ENCODE measurements around the gene DHX57.

The DHX57 gene

GRCh38 chr2:38836791-38837190 lies 38.9 kb downstream of the DHX57 start:
- TF ChIP-seq TAF1 (IDR thresholded peaks at IDR 0.05; ENCODE audit: borderline replicate concordance, insufficient read depth, low read length) (no peak), SIN3A (IDR thresholded peaks at IDR 0.05; ENCODE audit: borderline replicate concordance, insufficient read depth, low read length) (no peak), FOXP2 (optimal IDR thresholded peaks at IDR 0.05; ENCODE audit: borderline replicate concordance, extremely low read depth, extremely low read length, insufficient read depth) (no peak), POLR2AphosphoS5 (IDR thresholded peaks at IDR 0.05; ENCODE audit: low read depth, low read length) (no peak), REST (IDR thresholded peaks at IDR 0.05; ENCODE audit: insufficient read depth in 1 of 2, low read depth in 2 of 2, low read length in 2 of 2) (no peak)

- no peak for TF ChIP-seq FOXP2 (optimal IDR thresholded peaks at IDR 0.05; ENCODE audit: borderline replicate concordance, extremely low read depth, extremely low read length, insufficient read depth)
- no peak for TF ChIP-seq TAF1 (IDR thresholded peaks at IDR 0.05; ENCODE audit: borderline replicate concordance, insufficient read depth, low read length)
Observed at GRCh38 chr2:38835990-38836389, 39.7 kb downstream of the DHX57 start.

GRCh38 chr2:38835015-38835601 lies 40.6 kb downstream of the DHX57 start:
- TF ChIP-seq TAF1 (IDR thresholded peaks at IDR 0.05; ENCODE audit: borderline replicate concordance, insufficient read depth, low read length) (no peak), REST (IDR thresholded peaks at IDR 0.05; ENCODE audit: insufficient read depth in 1 of 2, low read depth in 2 of 2, low read length in 2 of 2) (no peak), SIN3A (IDR thresholded peaks at IDR 0.05; ENCODE audit: borderline replicate concordance, insufficient read depth, low read length) (no peak), POLR2AphosphoS5 (IDR thresholded peaks at IDR 0.05; ENCODE audit: low read depth, low read length) (no peak), FOXP2 (optimal IDR thresholded peaks at IDR 0.05; ENCODE audit: borderline replicate concordance, extremely low read depth, extremely low read length, insufficient read depth) (no peak)

- TF ChIP-seq REST (IDR thresholded peaks at IDR 0.05; ENCODE audit: insufficient read depth in 1 of 2, low read depth in 2 of 2, low read length in 2 of 2), result no peak
Observed at GRCh38 chr2:38830526-38831159, 45.1 kb downstream of the DHX57 start.

- no peak for TF ChIP-seq REST (IDR thresholded peaks at IDR 0.05; ENCODE audit: insufficient read depth in 1 of 2, low read depth in 2 of 2, low read length in 2 of 2)
- TF ChIP-seq FOXP2 (optimal IDR thresholded peaks at IDR 0.05; ENCODE audit: borderline replicate concordance, extremely low read depth, extremely low read length, insufficient read depth), result no peak
- TF ChIP-seq SIN3A (IDR thresholded peaks at IDR 0.05; ENCODE audit: borderline replicate concordance, insufficient read depth, low read length), result no peak
- TF ChIP-seq POLR2AphosphoS5 (IDR thresholded peaks at IDR 0.05; ENCODE audit: low read depth, low read length), result no peak
- no peak for TF ChIP-seq TAF1 (IDR thresholded peaks at IDR 0.05; ENCODE audit: borderline replicate concordance, insufficient read depth, low read length)
Observed at GRCh38 chr2:38829971-38830370, 45.8 kb downstream of the DHX57 start.
